ENCODE data around the gene CDC34. TPM values are rescaled to one million over a fixed set of nuclear protein-coding genes. Genes with fewer than 3 reads are reported as not detected.

Gene CDC34
- total and polyA plus RNA-seq, 9 of the 15 experiments (the other 6 are each of a cell fraction or from before 2014, with no cell fraction given) = 0.80 to 203 (median 65.5) TPM

DNA sequence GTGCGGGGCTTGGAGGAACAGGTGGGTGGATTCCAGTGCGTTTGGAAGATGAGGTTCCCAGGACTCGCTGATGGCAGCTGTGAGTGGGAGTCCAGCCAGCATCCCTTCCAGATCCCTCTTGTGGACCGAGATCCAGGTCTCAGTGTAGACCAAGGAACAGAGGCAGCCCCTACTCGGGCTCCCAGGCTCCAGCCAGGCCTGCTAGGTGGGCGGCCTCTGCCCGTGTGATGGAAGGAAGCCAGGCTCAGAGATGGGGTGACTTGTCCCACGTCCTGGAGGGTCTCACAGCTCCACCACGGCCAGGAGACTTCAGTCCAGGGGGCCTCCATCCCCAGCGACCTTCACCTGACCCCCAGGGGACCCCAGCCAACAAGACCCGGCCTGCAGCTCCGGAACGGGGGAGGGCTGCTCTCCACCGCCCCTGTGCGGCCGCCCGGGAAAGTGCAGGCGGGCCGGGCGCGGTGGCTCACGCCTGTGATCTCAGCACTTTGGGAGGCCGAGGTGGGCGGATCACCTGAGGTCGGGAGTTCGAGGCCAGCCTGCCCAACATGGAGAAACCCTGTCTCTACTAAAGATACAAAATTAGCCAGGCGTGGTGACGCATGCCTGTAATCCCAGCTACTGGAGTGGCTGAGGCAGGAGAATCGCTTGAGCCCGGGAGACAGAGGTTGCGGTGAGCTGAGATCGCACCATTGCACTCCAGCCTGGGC lies 36.0 kb upstream of the CDC34 start:
- Histone ChIP-seq H2AFZ (ENCODE audit: low read depth, low read length) (0 out of 2 replicates have a peak overlapping the region, but pooled peaks have one; percentile 38), H3K4me1 (replicated peaks in 1 of 2; ENCODE audit: control insufficient read depth in 2 of 2, insufficient read depth in 2 of 2, low read length in 2 of 2) (peaks cover 0 to 60% of the 10 kb centered on the region in 2 experiments; a peak in 3 of 5 replicates), H3K4me2 (ENCODE audit: insufficient read depth, low read length) (peak overlapping the region; percentile 12; the same call in 1 of the 2 replicates), H3K27me3 (ENCODE audit: control insufficient read depth in 2 of 2, insufficient read depth in 2 of 2, low read length in 2 of 2) (no peaks in the 10 kb centered on the region), H3K9ac (ENCODE audit: insufficient read depth in 1 of 2, low read depth in 2 of 2, low read length in 2 of 2) (no peak overlapping the region), H3K79me2 (ENCODE audit: control insufficient read depth, insufficient read depth, low read length) (no peaks in the 10 kb centered on the region), H3K9me1 (ENCODE audit: control insufficient read depth, insufficient read depth, low read length) (no peaks in the 10 kb centered on the region), H3K4me3 (no peak overlapping the region), H4K20me1 (replicated peaks; ENCODE audit: control insufficient read depth, insufficient read depth, low read length) (no peaks in the 10 kb centered on the region), H3K9me3 (replicated peaks; ENCODE audit: control insufficient read depth, insufficient read depth, low read depth, low read length) (no peaks in the 10 kb centered on the region), H3K27ac (ENCODE audit: extremely low read depth, low read depth, low read length) (no peak overlapping the region), H3K36me3 (ENCODE audit: control insufficient read depth, insufficient read depth, low read length) (no peaks in the 10 kb centered on the region)
- CTCF ChIA-PET (ENCODE audit: low intra/inter-chr PET ratio) = no interaction called here
- POLR2A ChIA-PET = interaction anchor here (0.5 to 1.8 kb wide), 4 partner anchors 11 to 205 kb away, joined by 3 to 6 read pairs (median 4); no protein-coding TSS in a partner anchor
- peak; percentile 72 for ATAC-seq
- 15% methylated on average over 29 of the region's 32 CpGs for WGBS (ENCODE audit: insufficient coverage, low coverage, missing lambda C conversion rate)
- BruUV-seq (replicated peaks) = no TSS peak
- in situ Hi-C loops (cut with MboI) = no loop called here
- peak; percentile 64 to 68 (median 66) for DNase-seq (ENCODE audit: extremely low read depth in 1 of 4, low spot score in 3 of 4)
- intact Hi-C loops (cut with micrococcal nuclease) = no loop called here
- peak; percentile 54 for FAIRE-seq
- TF ChIP-seq NR1H2 (CRISPR knock-in tag; IDR thresholded peaks at IDR 0.05) (no peak), NONO (IDR thresholded peaks at IDR 0.05; ENCODE audit: low read depth in 2 of 2, low read length in 1 of 2) (no peak), MEF2D (tag; conservative IDR thresholded peaks at IDR 0.05; ENCODE audit: low read depth) (no peak), MYC (IDR thresholded peaks at IDR 0.05; ENCODE audit: low read depth, low read length) (no peak), MYC (CRISPR knock-in tag; IDR thresholded peaks at IDR 0.05; ENCODE audit: borderline replicate concordance, low read depth) (0 out of 2 replicates have a peak, but pooled peaks have one; percentile 44), DDX20 (tag; IDR thresholded peaks at IDR 0.05; ENCODE audit: low read depth) (no peak), ZNF785 (CRISPR knock-in tag; IDR thresholded peaks at IDR 0.05) (no peak), TEAD4 (IDR thresholded peaks at IDR 0.05; ENCODE audit: low read length) (no peak), TEAD4 (CRISPR knock-in tag; IDR thresholded peaks at IDR 0.05; ENCODE audit: borderline replicate concordance) (no peak), MTA3 (IDR thresholded peaks at IDR 0.05; ENCODE audit: borderline replicate concordance) (0 out of 2 replicates have a peak, but pooled peaks have one; percentile 54), SNRNP70 (optimal IDR thresholded peaks at IDR 0.05; ENCODE audit: low read depth, low read length) (no peak), ZNF354B (CRISPR knock-in tag; IDR thresholded peaks at IDR 0.05) (no peak), ZNF764 (CRISPR knock-in tag; IDR thresholded peaks at IDR 0.05; ENCODE audit: low read depth) (no peak), MAZ (CRISPR knock-in tag; conservative IDR thresholded peaks at IDR 0.05 in 1 of 2, IDR thresholded peaks at IDR 0.05 in 1 of 2) (peak; percentile 38 to 48; a peak in 3 of 4 replicates)
- TF ChIP-seq, protein P1, sequence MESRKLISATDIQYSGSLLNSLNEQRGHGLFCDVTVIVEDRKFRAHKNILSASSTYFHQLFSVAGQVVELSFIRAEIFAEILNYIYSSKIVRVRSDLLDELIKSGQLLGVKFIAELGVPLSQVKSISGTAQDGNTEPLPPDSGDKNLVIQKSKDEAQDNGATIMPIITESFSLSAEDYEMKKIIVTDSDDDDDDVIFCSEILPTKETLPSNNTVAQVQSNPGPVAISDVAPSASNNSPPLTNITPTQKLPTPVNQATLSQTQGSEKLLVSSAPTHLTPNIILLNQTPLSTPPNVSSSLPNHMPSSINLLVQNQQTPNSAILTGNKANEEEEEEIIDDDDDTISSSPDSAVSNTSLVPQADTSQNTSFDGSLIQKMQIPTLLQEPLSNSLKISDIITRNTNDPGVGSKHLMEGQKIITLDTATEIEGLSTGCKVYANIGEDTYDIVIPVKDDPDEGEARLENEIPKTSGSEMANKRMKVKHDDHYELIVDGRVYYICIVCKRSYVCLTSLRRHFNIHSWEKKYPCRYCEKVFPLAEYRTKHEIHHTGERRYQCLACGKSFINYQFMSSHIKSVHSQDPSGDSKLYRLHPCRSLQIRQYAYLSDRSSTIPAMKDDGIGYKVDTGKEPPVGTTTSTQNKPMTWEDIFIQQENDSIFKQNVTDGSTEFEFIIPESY (CRISPR knock-in tag; IDR thresholded peaks at IDR 0.05) = no peak
- TF ChIP-seq, protein P2, sequence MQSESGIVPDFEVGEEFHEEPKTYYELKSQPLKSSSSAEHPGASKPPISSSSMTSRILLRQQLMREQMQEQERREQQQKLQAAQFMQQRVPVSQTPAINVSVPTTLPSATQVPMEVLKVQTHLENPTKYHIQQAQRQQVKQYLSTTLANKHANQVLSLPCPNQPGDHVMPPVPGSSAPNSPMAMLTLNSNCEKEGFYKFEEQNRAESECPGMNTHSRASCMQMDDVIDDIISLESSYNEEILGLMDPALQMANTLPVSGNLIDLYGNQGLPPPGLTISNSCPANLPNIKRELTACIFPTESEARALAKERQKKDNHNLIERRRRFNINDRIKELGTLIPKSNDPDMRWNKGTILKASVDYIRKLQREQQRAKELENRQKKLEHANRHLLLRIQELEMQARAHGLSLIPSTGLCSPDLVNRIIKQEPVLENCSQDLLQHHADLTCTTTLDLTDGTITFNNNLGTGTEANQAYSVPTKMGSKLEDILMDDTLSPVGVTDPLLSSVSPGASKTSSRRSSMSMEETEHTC (IDR thresholded peaks at IDR 0.05) = no peak
- TF ChIP-seq, protein P3, sequence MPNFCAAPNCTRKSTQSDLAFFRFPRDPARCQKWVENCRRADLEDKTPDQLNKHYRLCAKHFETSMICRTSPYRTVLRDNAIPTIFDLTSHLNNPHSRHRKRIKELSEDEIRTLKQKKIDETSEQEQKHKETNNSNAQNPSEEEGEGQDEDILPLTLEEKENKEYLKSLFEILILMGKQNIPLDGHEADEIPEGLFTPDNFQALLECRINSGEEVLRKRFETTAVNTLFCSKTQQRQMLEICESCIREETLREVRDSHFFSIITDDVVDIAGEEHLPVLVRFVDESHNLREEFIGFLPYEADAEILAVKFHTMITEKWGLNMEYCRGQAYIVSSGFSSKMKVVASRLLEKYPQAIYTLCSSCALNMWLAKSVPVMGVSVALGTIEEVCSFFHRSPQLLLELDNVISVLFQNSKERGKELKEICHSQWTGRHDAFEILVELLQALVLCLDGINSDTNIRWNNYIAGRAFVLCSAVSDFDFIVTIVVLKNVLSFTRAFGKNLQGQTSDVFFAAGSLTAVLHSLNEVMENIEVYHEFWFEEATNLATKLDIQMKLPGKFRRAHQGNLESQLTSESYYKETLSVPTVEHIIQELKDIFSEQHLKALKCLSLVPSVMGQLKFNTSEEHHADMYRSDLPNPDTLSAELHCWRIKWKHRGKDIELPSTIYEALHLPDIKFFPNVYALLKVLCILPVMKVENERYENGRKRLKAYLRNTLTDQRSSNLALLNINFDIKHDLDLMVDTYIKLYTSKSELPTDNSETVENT (CRISPR knock-in tag; IDR thresholded peaks at IDR 0.05) = no peak

Measured in K562 (cell line).